ENCODE measurements around the gene KIAA0513. TPM values are rescaled to one million over a fixed set of nuclear protein-coding genes. Genes with fewer than 3 reads are reported as not detected.

Gene KIAA0513
- total and polyA plus RNA-seq, 11 donors, result 4.5 to 14.0 (median 9.1) TPM

- DNase-seq, result peak in 1 of 5 donors; percentile 54
- intact Hi-C loops (cut with DNase I), result loop anchor here in 1 of 10 donors (10.0 kb wide), 1 partner anchor 99 kb away; no protein-coding TSS in a partner anchor
- Histone ChIP-seq H3K9me3 (no peaks in the 10 kb centered on the region), H3K36me3 (peaks cover 0 to 91% (median 75%) of the 10 kb centered on the region in 9 donors), H3K27me3 (no peaks in the 10 kb centered on the region), H3K4me3 (no peak overlapping the region), H3K27ac (peak overlapping the region in 2 of 12 donors; percentile 69 to 75), H3K4me1 (peaks cover 0 to 54% (median 7%) of the 10 kb centered on the region in 12 donors)
- WGBS, 4 donors, result 89 to 92% (median 91%) methylated on average over 15 of the region's 15 CpGs
- no peak for ATAC-seq
- TF ChIP-seq POLR2A (IDR thresholded peaks at IDR 0.05), result no peak
- TF ChIP-seq CTCF (IDR thresholded peaks at IDR 0.05), result no peak
Observed at GRCh38 chr16:84985079-84986065, 42.2 kb upstream of the KIAA0513 start.

- H3K27ac ChIP-seq, result peak overlapping the region in 1 of 12 donors; percentile 75
- H3K4me3 ChIP-seq, result no peak overlapping the region
- no peaks in the 10 kb centered on the region for H3K27me3 ChIP-seq
- H3K9me3 ChIP-seq, result no peaks in the 10 kb centered on the region
- DNase-seq (peak in 1 of 5 donors; percentile 51), ATAC-seq (no peak)
- peaks cover 0 to 91% (median 75%) of the 10 kb centered on the region in 9 donors for H3K36me3 ChIP-seq
- WGBS, 4 donors, result 90 to 93% (median 93%) methylated on average over 20 to 22 of the region's 22 CpGs
- intact Hi-C loops (cut with DNase I), result loop anchor here in 1 of 10 donors (10.0 kb wide), 1 partner anchor 99 kb away; no protein-coding TSS in a partner anchor
- H3K4me1 ChIP-seq, result peaks cover 0 to 54% (median 7%) of the 10 kb centered on the region in 12 donors
- TF ChIP-seq POLR2A (IDR thresholded peaks at IDR 0.05) (no peak), CTCF (IDR thresholded peaks at IDR 0.05) (no peak)
Observed at GRCh38 chr16:84986102-84986501, 41.5 kb upstream of the KIAA0513 start.

- DNase-seq (peak in 1 of 5 donors; percentile 15), ATAC-seq (no peak)
- peaks cover 0 to 57% (median 7%) of the 10 kb centered on the region in 12 donors for H3K4me1 ChIP-seq
- 73 to 100% (median 99%) methylated on average over 1 of the region's 1 CpG for WGBS, 4 donors
- no peak overlapping the region for H3K4me3 ChIP-seq
- no peak overlapping the region for H3K27ac ChIP-seq
- H3K27me3 ChIP-seq, result no peaks in the 10 kb centered on the region
- TF ChIP-seq CTCF (IDR thresholded peaks at IDR 0.05), result no peak
- TF ChIP-seq POLR2A (IDR thresholded peaks at IDR 0.05), result no peak
- intact Hi-C loops (cut with DNase I), result loop anchor here in 1 of 10 donors (10.0 kb wide), 1 partner anchor 98 kb away; no protein-coding TSS in a partner anchor
- H3K36me3 ChIP-seq, result peaks cover 0 to 87% (median 68%) of the 10 kb centered on the region in 9 donors
- no peaks in the 10 kb centered on the region for H3K9me3 ChIP-seq
Observed at GRCh38 chr16:84986879-84987278, 40.7 kb upstream of the KIAA0513 start.

All from heart left ventricle (tissue), 16 donors.